ENCODE measurements around the gene CHL1. TPM values are rescaled to one million over a fixed set of nuclear protein-coding genes. Genes with fewer than 3 reads are reported as not detected.

CHL1 gene
- polyA plus RNA-seq, 1 donor: 14.9 TPM

GRCh38 chr3:217099-217813 lies 20.7 kb downstream of the CHL1 start:
- WGBS (ENCODE audit: insufficient coverage, low lambda C conversion rate): 50% methylated on average over 1 of the region's 5 CpGs
- no peaks in the 10 kb centered on the region for H3K36me3 ChIP-seq (ENCODE audit: control insufficient read depth, insufficient read depth, low read length)
- H3K27ac ChIP-seq (ENCODE audit: low read length): no peak overlapping the region
- no peaks in the 10 kb centered on the region for H3K27me3 ChIP-seq (ENCODE audit: control insufficient read depth, insufficient read depth, low read length)
- no peaks in the 10 kb centered on the region for H3K4me1 ChIP-seq (ENCODE audit: control insufficient read depth, insufficient read depth, low read length)
- DNase-seq: no peak
- no peaks in the 10 kb centered on the region for H3K9me3 ChIP-seq (ENCODE audit: control insufficient read depth, low read depth, low read length)
- no peak overlapping the region for H3K4me3 ChIP-seq (ENCODE audit: low read length)

- Histone ChIP-seq H3K36me3 (ENCODE audit: control insufficient read depth, insufficient read depth, low read length) (no peaks in the 10 kb centered on the region), H3K4me1 (ENCODE audit: control insufficient read depth, insufficient read depth, low read length) (no peaks in the 10 kb centered on the region), H3K27me3 (ENCODE audit: control insufficient read depth, insufficient read depth, low read length) (no peaks in the 10 kb centered on the region), H3K27ac (ENCODE audit: low read length) (no peak overlapping the region), H3K9me3 (ENCODE audit: control insufficient read depth, low read depth, low read length) (no peaks in the 10 kb centered on the region), H3K4me3 (ENCODE audit: low read length) (no peak overlapping the region)
- no peak for DNase-seq
- WGBS (ENCODE audit: insufficient coverage, low lambda C conversion rate): no CpG with 5 or more reads among the region's 2 CpGs
Measured at GRCh38 chr3:217948-218347, 21.4 kb downstream of the CHL1 start.

GRCh38 chr3:228442-229182 lies 32.0 kb downstream of the CHL1 start:
- no CpG with 5 or more reads among the region's 3 CpGs for WGBS (ENCODE audit: insufficient coverage, low lambda C conversion rate)
- no peaks in the 10 kb centered on the region for H3K27me3 ChIP-seq (ENCODE audit: control insufficient read depth, insufficient read depth, low read length)
- no peak for DNase-seq
- H3K4me1 ChIP-seq (ENCODE audit: control insufficient read depth, insufficient read depth, low read length): no peaks in the 10 kb centered on the region
- no peak overlapping the region for H3K4me3 ChIP-seq (ENCODE audit: low read length)
- H3K27ac ChIP-seq (ENCODE audit: low read length): no peak overlapping the region
- H3K9me3 ChIP-seq (ENCODE audit: control insufficient read depth, low read depth, low read length): no peaks in the 10 kb centered on the region
- H3K36me3 ChIP-seq (ENCODE audit: control insufficient read depth, insufficient read depth, low read length): no peaks in the 10 kb centered on the region

- no peak for DNase-seq
- Histone ChIP-seq H3K27ac (ENCODE audit: low read length) (no peak overlapping the region), H3K4me1 (ENCODE audit: control insufficient read depth, insufficient read depth, low read length) (no peaks in the 10 kb centered on the region), H3K9me3 (ENCODE audit: control insufficient read depth, low read depth, low read length) (no peaks in the 10 kb centered on the region), H3K27me3 (ENCODE audit: control insufficient read depth, insufficient read depth, low read length) (no peaks in the 10 kb centered on the region), H3K4me3 (ENCODE audit: low read length) (no peak overlapping the region), H3K36me3 (ENCODE audit: control insufficient read depth, insufficient read depth, low read length) (no peaks in the 10 kb centered on the region)
- 91% methylated on average over 1 of the region's 6 CpGs for WGBS (ENCODE audit: insufficient coverage, low lambda C conversion rate)
Measured at GRCh38 chr3:229183-229661, 32.7 kb downstream of the CHL1 start.

GRCh38 chr3:236881-237280 lies 40.3 kb downstream of the CHL1 start:
- no peak overlapping the region for H3K27ac ChIP-seq (ENCODE audit: low read length)
- no peaks in the 10 kb centered on the region for H3K4me1 ChIP-seq (ENCODE audit: control insufficient read depth, insufficient read depth, low read length)
- H3K27me3 ChIP-seq (ENCODE audit: control insufficient read depth, insufficient read depth, low read length): no peaks in the 10 kb centered on the region
- H3K4me3 ChIP-seq (ENCODE audit: low read length): no peak overlapping the region
- DNase-seq: no peak
- no CpG with 5 or more reads among the region's 4 CpGs for WGBS (ENCODE audit: insufficient coverage, low lambda C conversion rate)
- H3K36me3 ChIP-seq (ENCODE audit: control insufficient read depth, insufficient read depth, low read length): no peaks in the 10 kb centered on the region
- no peaks in the 10 kb centered on the region for H3K9me3 ChIP-seq (ENCODE audit: control insufficient read depth, low read depth, low read length)

- Histone ChIP-seq H3K27me3 (ENCODE audit: control insufficient read depth, insufficient read depth, low read length) (no peaks in the 10 kb centered on the region), H3K4me3 (ENCODE audit: low read length) (no peak overlapping the region), H3K36me3 (ENCODE audit: control insufficient read depth, insufficient read depth, low read length) (no peaks in the 10 kb centered on the region), H3K27ac (ENCODE audit: low read length) (no peak overlapping the region), H3K9me3 (ENCODE audit: control insufficient read depth, low read depth, low read length) (no peaks in the 10 kb centered on the region), H3K4me1 (ENCODE audit: control insufficient read depth, insufficient read depth, low read length) (no peaks in the 10 kb centered on the region)
- no CpG with 5 or more reads among the region's 3 CpGs for WGBS (ENCODE audit: insufficient coverage, low lambda C conversion rate)
- DNase-seq: no peak
Measured at GRCh38 chr3:242602-243355, 46.2 kb downstream of the CHL1 start.

- 80% methylated on average over 1 of the region's 3 CpGs for WGBS (ENCODE audit: insufficient coverage, low lambda C conversion rate)
- DNase-seq: no peak
- H3K4me3 ChIP-seq (ENCODE audit: low read length): no peak overlapping the region
- H3K36me3 ChIP-seq (ENCODE audit: control insufficient read depth, insufficient read depth, low read length): no peaks in the 10 kb centered on the region
- H3K9me3 ChIP-seq (ENCODE audit: control insufficient read depth, low read depth, low read length): no peaks in the 10 kb centered on the region
- H3K27me3 ChIP-seq (ENCODE audit: control insufficient read depth, insufficient read depth, low read length): no peaks in the 10 kb centered on the region
- no peak overlapping the region for H3K27ac ChIP-seq (ENCODE audit: low read length)
- no peaks in the 10 kb centered on the region for H3K4me1 ChIP-seq (ENCODE audit: control insufficient read depth, insufficient read depth, low read length)
Measured at GRCh38 chr3:243356-243725, 46.8 kb downstream of the CHL1 start.

- no peaks in the 10 kb centered on the region for H3K9me3 ChIP-seq (ENCODE audit: control insufficient read depth, low read depth, low read length)
- no peak overlapping the region for H3K27ac ChIP-seq (ENCODE audit: low read length)
- DNase-seq: no peak
- H3K36me3 ChIP-seq (ENCODE audit: control insufficient read depth, insufficient read depth, low read length): no peaks in the 10 kb centered on the region
- no peaks in the 10 kb centered on the region for H3K4me1 ChIP-seq (ENCODE audit: control insufficient read depth, insufficient read depth, low read length)
- 89% methylated on average over 6 of the region's 9 CpGs for WGBS (ENCODE audit: insufficient coverage, low lambda C conversion rate)
- H3K4me3 ChIP-seq (ENCODE audit: low read length): no peak overlapping the region
- H3K27me3 ChIP-seq (ENCODE audit: control insufficient read depth, insufficient read depth, low read length): no peaks in the 10 kb centered on the region
Measured at GRCh38 chr3:244041-244440, 47.5 kb downstream of the CHL1 start.

GRCh38 chr3:247916-248315 lies 51.4 kb downstream of the CHL1 start:
- DNase-seq: no peak
- Histone ChIP-seq H3K9me3 (ENCODE audit: control insufficient read depth, low read depth, low read length) (no peaks in the 10 kb centered on the region), H3K4me3 (ENCODE audit: low read length) (no peak overlapping the region), H3K27ac (ENCODE audit: low read length) (no peak overlapping the region), H3K36me3 (ENCODE audit: control insufficient read depth, insufficient read depth, low read length) (no peaks in the 10 kb centered on the region), H3K4me1 (ENCODE audit: control insufficient read depth, insufficient read depth, low read length) (no peaks in the 10 kb centered on the region), H3K27me3 (ENCODE audit: control insufficient read depth, insufficient read depth, low read length) (no peaks in the 10 kb centered on the region)
- 80% methylated on average over 1 of the region's 1 CpG for WGBS (ENCODE audit: insufficient coverage, low lambda C conversion rate)

GRCh38 chr3:248864-249520 lies 52.4 kb downstream of the CHL1 start:
- DNase-seq: no peak
- no peaks in the 10 kb centered on the region for H3K4me1 ChIP-seq (ENCODE audit: control insufficient read depth, insufficient read depth, low read length)

More at GRCh38 chr3:248864-249520, 52.4 kb downstream of the CHL1 start:
- Histone ChIP-seq H3K9me3 (ENCODE audit: control insufficient read depth, low read depth, low read length) (no peaks in the 10 kb centered on the region), H3K4me3 (ENCODE audit: low read length) (no peak overlapping the region), H3K36me3 (ENCODE audit: control insufficient read depth, insufficient read depth, low read length) (no peaks in the 10 kb centered on the region), H3K27me3 (ENCODE audit: control insufficient read depth, insufficient read depth, low read length) (no peaks in the 10 kb centered on the region), H3K27ac (ENCODE audit: low read length) (no peak overlapping the region)
- no CpG with 5 or more reads among the region's 3 CpGs for WGBS (ENCODE audit: insufficient coverage, low lambda C conversion rate)
